Adrenal gland (tissue), 5 donors: ENCODE data around the gene CAMTA1.

ENCODE experiments used
- CTCF ChIP-seq, 6 experiments: fragments of 450-650 bp in 4 of 6; fragments of 200-600 bp in 2 of 6; sonication (generic) in 1 of 6; IDR thresholded peaks; 1 replicate in 5 of 6; 2 replicates in 1 of 6; pipeline versions ENCODE4 v1.5.1 to v1.8.0; 2016 to 2021; ENCODE audit warnings: antibody characterized with exemption in 6 of 6, mild to moderate bottlenecking in 2 of 6, moderate library complexity in 1 of 6
- POLR2A ChIP-seq, 2 donors: fragments of 450-650 bp; IDR thresholded peaks; one replicate each; pipeline ENCODE4 v1.6.1; 2017; ENCODE audit warnings: antibody characterized with exemption in 2 of 2, mild to moderate bottlenecking in 2 of 2, moderate library complexity in 1 of 2
- donor health status: DM: no; HTN: no; CAD: no.

GRCh38 chr1:6796095-6796494 lies 10.8 kb downstream of the CAMTA1 start:
- TF ChIP-seq POLR2A (IDR thresholded peaks at IDR 0.05) (no peak), CTCF (IDR thresholded peaks at IDR 0.05) (no peak)
